HepG2 (cell line): Measurements from ENCODE around the gene EMC8. TPM values are rescaled to one million over a fixed set of nuclear protein-coding genes. Genes with fewer than 3 reads are reported as not detected.

Experiments used
- ARNTL ChIP-seq: sonication (generic); formaldehyde crosslinking; IDR thresholded peaks from 2 replicates; pipeline ENCODE4 v1.4.0; 2020; ENCODE audit warnings: mild to moderate bottlenecking, missing genetic modification reagents
- BCLAF1 ChIP-seq: fragments of 450-650 bp; IDR thresholded peaks from 2 replicates; pipeline ENCODE4 v1.6.1; 2017; ENCODE audit warnings: mild to moderate bottlenecking
- BRD4 ChIP-seq: sonication (generic); formaldehyde crosslinking; IDR thresholded peaks from 2 replicates; pipeline ENCODE4 v1.4.0; 2020; ENCODE audit warnings: missing genetic modification reagents
- CBFB ChIP-seq: sonication (generic); formaldehyde crosslinking; IDR thresholded peaks from 2 replicates; pipeline ENCODE4 v1.4.0; 2020; ENCODE audit warnings: missing genetic modification reagents
- DRAP1 ChIP-seq: IDR thresholded peaks from 2 replicates; pipeline ENCODE4 v1.6.1; 2016; ENCODE audit warnings: missing genetic modification reagents, missing compliant biosample characterization
- HNRNPUL1 ChIP-seq: fragments of 200-400 bp; formaldehyde crosslinking; IDR thresholded peaks from 2 replicates; pipeline ENCODE4 v1.6.1; 2017; ENCODE audit warnings: low read depth, mild to moderate bottlenecking, low read length, moderate library complexity
- HOXA9 ChIP-seq: sonication (generic); formaldehyde crosslinking; IDR thresholded peaks from 2 replicates; pipeline ENCODE4 v1.8.1; 2022; ENCODE audit warnings: missing genetic modification reagents, mild to moderate bottlenecking, moderate library complexity, borderline replicate concordance
- KAT2B ChIP-seq: fragments of 150-350 bp; IDR thresholded peaks from 2 replicates; pipeline ENCODE4 v1.6.1; 2014; ENCODE audit warnings: low read depth, low read length, borderline replicate concordance
- KDM4B ChIP-seq: sonication (generic); formaldehyde crosslinking; IDR thresholded peaks from 2 replicates; pipeline ENCODE4 v1.4.0; 2020; ENCODE audit warnings: missing genetic modification reagents
- MATR3 ChIP-seq: sonication (generic); formaldehyde crosslinking; IDR thresholded peaks from 2 replicates; pipeline ENCODE4 v1.4.0; 2020; ENCODE audit warnings: missing genetic modification reagents
- MIER2 ChIP-seq: IDR thresholded peaks from 2 replicates; pipeline ENCODE4 v1.6.1; 2016; ENCODE audit warnings: missing biosample characterization, missing genetic modification reagents
- MTF2 ChIP-seq: sonication (generic); formaldehyde crosslinking; IDR thresholded peaks from 2 replicates; pipeline ENCODE4 v1.5.0; 2020; ENCODE audit warnings: missing genetic modification reagents, borderline replicate concordance
- ZBTB33 ChIP-seq: sonication (generic); formaldehyde crosslinking; IDR thresholded peaks from 2 replicates; pipeline ENCODE4 v1.4.0; 2020; ENCODE audit warnings: missing genetic modification reagents
- ZNF12 ChIP-seq: sonication (generic); formaldehyde crosslinking; IDR thresholded peaks from 2 replicates; pipeline ENCODE4 v1.5.0; 2020; ENCODE audit warnings: missing genetic modification reagents
- ZNF180 ChIP-seq: sonication (generic); formaldehyde crosslinking; IDR thresholded peaks from 2 replicates; pipeline ENCODE4 v1.4.0; 2020; ENCODE audit warnings: low read depth, missing genetic modification reagents, borderline replicate concordance
- ZNF24 ChIP-seq: fragments of 450-650 bp; IDR thresholded peaks from 2 replicates; pipeline ENCODE4 v1.6.1; 2017; ENCODE audit warnings: antibody characterized with exemption, mild to moderate bottlenecking
- ZNF326 ChIP-seq: sonication (generic); formaldehyde crosslinking; IDR thresholded peaks from 2 replicates; pipeline ENCODE4 v1.4.0; 2020; ENCODE audit warnings: missing genetic modification reagents, borderline replicate concordance
- ZNF512B ChIP-seq: sonication (generic); formaldehyde crosslinking; IDR thresholded peaks from 2 replicates; pipeline ENCODE4 v1.5.1; 2020; ENCODE audit warnings: missing genetic modification reagents, mild to moderate bottlenecking, borderline replicate concordance
- ZNF572 ChIP-seq: sonication (generic); formaldehyde crosslinking; IDR thresholded peaks from 2 replicates; pipeline ENCODE4 v1.5.1; 2020; ENCODE audit warnings: mild to moderate bottlenecking, missing genetic modification reagents
- ZNF652 ChIP-seq: IDR thresholded peaks from 2 replicates; pipeline ENCODE4 v1.6.1; 2016; ENCODE audit warnings: low read depth, borderline replicate concordance
- polyA plus RNA-seq, 8 experiments: library from polyadenylated mRNA; depleted of rRNA in 3 of 8; stranded (reverse) in 7 of 8; unstranded in 1 of 8; fragments of >200 nt; fragmentation: Illumina TruSeq in 4 of 8; extraction: Trizol in 4 of 8; gene quantifications; 2 replicates each; pipeline versions ENCODE4 v1.2.1 to v1.2.3, GENCODE V29; 2011 to 2016; ENCODE audit warnings: low read depth in 4 of 8, missing spikeins in 1 of 8, mixed read lengths in 1 of 8; ENCODE audit not compliant: insufficient read depth in 1 of 8
- total RNA-seq, 5 experiments: library from RNA; depleted of rRNA; stranded (reverse); fragments of >200 nt; fragmentation: Illumina TruSeq; extraction: Trizol; gene quantifications; 2 replicates each; pipeline ENCODE4 v1.2.3, GENCODE V29; 2016; ENCODE audit warnings: low read depth in 1 of 5

Gene EMC8
- total and polyA plus RNA-seq, 2 of the 13 experiments (the other 11 are each of a cell fraction or from before 2014, with no cell fraction given), result 55.0 to 76.0 TPM

- peak; percentile 44; the same call in 1 of the 2 replicates for TF ChIP-seq ZNF512B (CRISPR knock-in tag)
- TF ChIP-seq ZNF180 (CRISPR knock-in tag), result no peak
- TF ChIP-seq ZNF24, result no peak
- no peak for TF ChIP-seq KDM4B (CRISPR knock-in tag)
- TF ChIP-seq KAT2B, result no peak
- TF ChIP-seq BCLAF1, result no peak
- TF ChIP-seq CBFB (CRISPR knock-in tag), result peak; percentile 71; the same call in 1 of the 2 replicates
- peak; percentile 81 for TF ChIP-seq DRAP1
- no peak; the same call in 1 of the 2 replicates for TF ChIP-seq ZBTB33 (CRISPR knock-in tag)
- no peak for TF ChIP-seq HNRNPUL1
- peak; percentile 57; the same call in 1 of the 2 replicates for TF ChIP-seq MTF2
- no peak for TF ChIP-seq ZNF652
- TF ChIP-seq ZNF572 (CRISPR knock-in tag), result 0 out of 2 replicates have a peak, but pooled peaks have one; percentile 57
- no peak for TF ChIP-seq MATR3
- TF ChIP-seq BRD4, result peak; percentile 85
- TF ChIP-seq ARNTL, result peak; percentile 74; the same call in 1 of the 2 replicates
- TF ChIP-seq ZNF326 (CRISPR knock-in tag), result no peak
- peak; percentile 93 for TF ChIP-seq HOXA9 (CRISPR knock-in tag)
- TF ChIP-seq ZNF12 (CRISPR knock-in tag), result peak; percentile 64; the same call in 1 of the 2 replicates
- peak; percentile 59; the same call in 1 of the 2 replicates for TF ChIP-seq MIER2 (CRISPR knock-in tag)
These were observed 48.6 kb upstream of the EMC8 start (continued) for GRCh38 chr16:85847681-85848601.
